ES-I3 (cell line): ENCODE results near the gene LTBP4.
"Not testable (repeated sequence)": the region's sequence is repeated elsewhere in the genome, so short reads cannot be mapped to it uniquely, and the experiment has no call there.

Experiments used
- H3K36me3 ChIP-seq: 2 replicates; pipeline ENCODE4 v1.6.1; 2013; ENCODE audit warnings: mild to moderate bottlenecking, low read length, control low read depth, moderate library complexity; ENCODE audit not compliant: insufficient read depth
- H3K4me1 ChIP-seq: 2 replicates; pipeline ENCODE4 v1.6.1; 2013; ENCODE audit warnings: mild to moderate bottlenecking, control low read depth, low read length; ENCODE audit not compliant: insufficient read depth
- H3K9ac ChIP-seq: 2 replicates; pipeline ENCODE4 v1.6.1; 2013; ENCODE audit warnings: low read depth, mild to moderate bottlenecking, low read length, moderate library complexity
- H3K9me3 ChIP-seq: 2 replicates; pipeline ENCODE4 v1.6.1; 2013; ENCODE audit warnings: mild to moderate bottlenecking, low read length, moderate library complexity; ENCODE audit not compliant: control insufficient read depth, insufficient read depth

LTBP4 gene

DNA sequence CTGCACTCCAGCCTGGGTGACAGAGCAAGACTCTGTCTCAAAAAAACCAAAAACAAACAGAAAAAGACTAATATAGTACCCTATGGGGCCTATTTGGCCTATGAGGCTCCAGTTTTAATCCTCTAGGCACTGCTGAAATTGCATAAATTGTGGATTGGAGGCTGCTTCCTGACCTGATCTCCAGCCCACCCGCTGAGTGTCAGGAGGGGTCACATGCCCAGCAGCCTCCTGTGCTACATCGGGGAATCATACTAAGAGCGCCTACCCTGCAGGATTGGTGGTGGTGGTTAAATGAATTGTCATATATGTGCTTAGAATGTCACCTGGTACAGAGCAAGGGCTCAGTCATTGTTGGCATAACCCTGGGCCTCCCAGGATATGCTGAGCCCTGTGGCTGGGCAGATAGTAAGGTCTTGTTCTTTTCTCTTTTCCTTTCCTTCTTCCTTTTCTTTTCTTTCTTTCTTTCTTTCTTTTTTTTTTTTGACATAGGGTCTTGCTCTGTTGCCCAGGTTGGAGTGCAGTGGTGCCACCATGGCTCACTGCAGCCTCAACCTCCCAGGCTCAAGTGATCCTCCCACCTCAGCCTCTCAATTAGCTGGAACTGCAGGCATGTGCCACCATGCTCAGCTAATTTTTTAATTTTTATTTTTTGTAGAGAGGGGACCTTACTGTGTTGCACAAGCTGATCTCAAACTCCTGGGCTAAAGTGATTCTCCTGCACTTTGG, 31.3 kb downstream of the LTBP4 start:
- Histone ChIP-seq H3K4me1 (peaks cover 16% of the 10 kb centered on the region), H3K9me3 (no peaks in the 10 kb centered on the region), H3K9ac (no peak overlapping the region), H3K36me3 (no peaks in the 10 kb centered on the region)

DNA sequence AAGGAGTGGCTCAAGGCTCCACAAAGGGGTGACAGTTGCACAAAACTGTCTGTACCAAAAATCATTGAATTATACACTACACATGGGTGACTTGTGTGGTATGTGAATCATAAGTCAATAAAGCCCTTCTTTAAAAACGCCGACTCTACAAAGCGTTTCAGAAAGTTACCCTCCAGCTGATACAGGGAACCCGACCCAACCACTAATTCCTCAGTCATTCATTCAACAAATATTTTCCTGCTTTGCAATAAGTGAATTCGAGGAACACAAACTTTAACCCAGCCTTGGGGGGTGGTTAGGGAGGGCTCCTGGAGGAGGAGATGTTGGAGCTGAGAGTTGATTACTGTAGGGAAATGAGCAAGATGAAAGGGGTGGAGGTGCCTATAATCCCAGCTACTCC, 32.0 kb downstream of the LTBP4 start:
- Histone ChIP-seq H3K9me3 (no peaks in the 10 kb centered on the region), H3K9ac (no peak overlapping the region), H3K4me1 (peaks cover 16% of the 10 kb centered on the region), H3K36me3 (no peaks in the 10 kb centered on the region)

DNA sequence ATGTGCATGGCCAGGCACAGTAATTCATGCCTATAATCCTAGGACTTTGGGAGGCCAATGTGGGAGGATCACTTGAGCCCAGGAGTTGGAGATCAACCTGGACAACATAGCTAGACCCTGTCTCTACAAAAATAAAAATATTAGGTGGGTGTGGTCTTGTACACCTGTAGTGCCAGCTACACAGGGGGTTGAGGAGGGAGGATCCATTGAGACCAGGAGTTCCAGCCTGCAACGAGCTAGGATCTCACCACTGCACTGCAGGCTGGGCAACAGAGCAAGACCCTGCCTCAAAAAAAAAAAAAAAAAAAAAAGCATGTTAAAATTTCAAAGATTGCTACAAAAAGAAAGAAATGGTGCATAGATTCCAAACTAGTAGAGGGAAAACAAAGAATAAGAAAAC, 37.2 kb downstream of the LTBP4 start:
- Histone ChIP-seq H3K4me1 (peaks cover 13% of the 10 kb centered on the region), H3K9me3 (no peaks in the 10 kb centered on the region), H3K36me3 (no peaks in the 10 kb centered on the region), H3K9ac (no peak overlapping the region)

DNA sequence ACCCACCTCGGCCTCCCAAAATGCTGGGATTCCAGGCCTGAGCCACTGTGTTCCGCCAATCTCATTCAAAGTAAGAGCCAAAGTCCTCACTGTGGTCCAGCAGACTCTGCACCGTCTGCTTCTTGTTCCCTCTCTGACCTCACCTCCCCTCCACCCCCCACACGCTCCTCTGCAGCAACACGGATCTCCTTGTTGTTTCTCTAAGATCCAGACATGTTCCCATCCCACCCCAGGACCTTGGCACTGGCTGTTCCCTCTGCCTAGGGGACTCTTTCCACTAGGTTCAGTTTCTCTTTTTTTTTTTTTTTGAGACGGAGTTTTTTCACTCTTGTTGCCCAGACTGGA, 38.4 kb downstream of the LTBP4 start:
- Histone ChIP-seq H3K9ac (no peak overlapping the region), H3K4me1 (peaks cover 5% of the 10 kb centered on the region; the same call in 1 of the 2 replicates), H3K36me3 (no peaks in the 10 kb centered on the region), H3K9me3 (no peaks in the 10 kb centered on the region)

- no peak overlapping the region for H3K9ac ChIP-seq
These were observed 39.6 kb downstream of the LTBP4 start for GRCh38 chr19:40640744-40641143.

DNA sequence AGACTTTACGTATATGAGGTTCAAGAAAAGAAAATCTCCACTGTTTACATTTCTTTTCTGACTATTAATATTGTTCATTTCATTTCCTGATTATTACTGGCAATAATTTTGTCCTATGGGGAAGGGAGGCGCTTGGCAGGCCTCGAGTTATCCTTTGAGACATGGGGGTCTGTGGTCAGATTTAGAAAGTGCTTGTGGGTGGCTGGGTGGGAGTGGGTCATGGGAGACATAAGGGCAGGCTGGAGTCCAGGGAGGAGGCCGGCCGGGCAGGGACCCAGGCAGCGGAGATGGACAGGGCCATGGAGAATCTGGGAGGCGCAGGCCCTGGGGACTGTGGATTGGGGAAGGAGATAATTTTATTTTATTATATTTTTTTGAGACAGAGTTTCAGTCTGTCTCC, 40.1 kb downstream of the LTBP4 start:
- Histone ChIP-seq H3K9me3 (no peaks in the 10 kb centered on the region), H3K9ac (no peak overlapping the region), H3K4me1 (peaks cover 5% of the 10 kb centered on the region; the same call in 1 of the 2 replicates), H3K36me3 (no peaks in the 10 kb centered on the region)

More at GRCh38 chr19:40640744-40641143, 39.6 kb downstream of the LTBP4 start:
- Histone ChIP-seq H3K36me3 (no peaks in the 10 kb centered on the region), H3K4me1 (peaks cover 5% of the 10 kb centered on the region; the same call in 1 of the 2 replicates), H3K9me3 (no peaks in the 10 kb centered on the region)

DNA sequence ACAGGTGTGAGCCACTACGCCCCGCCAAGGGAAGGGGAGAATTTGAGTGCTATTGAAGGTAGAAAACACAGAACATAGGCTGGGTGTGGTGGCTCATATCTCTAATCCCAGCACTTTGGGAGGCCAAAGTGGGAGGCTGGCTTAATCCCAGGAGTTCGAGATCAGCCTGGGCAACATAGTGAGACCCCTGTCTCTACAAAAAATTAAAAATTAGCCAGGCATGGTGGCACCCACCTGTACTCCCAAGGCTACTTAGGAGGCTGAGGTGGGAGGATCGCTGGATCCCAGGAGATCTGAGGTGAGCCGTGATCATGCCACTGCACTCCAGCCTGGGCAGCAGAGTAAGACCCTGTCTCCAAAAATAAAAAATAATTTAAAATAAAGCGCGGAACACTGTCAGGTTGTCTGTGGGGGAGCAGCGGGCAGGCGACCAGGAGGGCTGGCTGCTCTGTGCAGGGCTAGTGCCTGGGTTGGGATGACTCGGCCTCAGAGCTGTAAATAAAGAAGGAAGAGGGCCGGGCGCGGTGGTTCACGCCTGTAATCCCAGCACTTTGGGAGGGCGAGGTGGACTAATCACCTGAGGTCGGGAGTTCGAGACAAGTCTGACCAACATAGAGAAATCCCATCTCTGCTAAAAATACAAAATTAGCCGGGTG, 41.0 kb downstream of the LTBP4 start:
- Histone ChIP-seq H3K4me1 (peaks cover 5% of the 10 kb centered on the region; the same call in 1 of the 2 replicates), H3K9ac (no peak overlapping the region), H3K36me3 (no peaks in the 10 kb centered on the region), H3K9me3 (no peaks in the 10 kb centered on the region)

DNA sequence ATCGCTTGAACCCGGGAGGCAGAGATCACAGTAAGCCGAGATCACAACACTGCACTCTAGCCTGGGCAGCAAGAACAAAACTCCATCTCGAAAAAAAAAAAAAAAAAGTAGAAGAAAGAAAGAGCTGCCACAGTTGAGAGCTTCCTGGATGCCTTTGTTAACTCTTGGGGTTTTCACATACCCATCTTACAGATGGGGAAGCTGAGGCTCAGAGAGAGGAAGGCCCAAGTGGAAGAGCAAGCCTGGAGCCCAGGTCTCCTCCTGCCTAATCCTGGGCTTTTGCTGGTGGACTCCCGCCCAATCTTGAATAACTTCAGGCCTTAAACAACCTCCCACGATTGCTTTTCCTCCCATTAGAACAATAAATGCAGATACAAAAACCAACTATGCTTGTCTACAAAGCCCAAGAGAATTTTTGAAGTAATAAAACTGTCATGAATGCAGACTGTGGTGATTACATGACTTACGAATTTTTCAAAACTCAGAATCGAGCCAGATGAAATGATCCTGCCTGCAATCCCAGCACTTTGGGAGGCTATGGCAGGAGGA, 41.7 kb downstream of the LTBP4 start:
- Histone ChIP-seq H3K9ac (no peak overlapping the region), H3K36me3 (no peaks in the 10 kb centered on the region), H3K9me3 (no peaks in the 10 kb centered on the region), H3K4me1 (peaks cover 5% of the 10 kb centered on the region; the same call in 1 of the 2 replicates)

- no peaks in the 10 kb centered on the region for H3K36me3 ChIP-seq
- no peaks in the 10 kb centered on the region for H3K9me3 ChIP-seq
- H3K9ac ChIP-seq, result no peak overlapping the region
- no peaks in the 10 kb centered on the region for H3K4me1 ChIP-seq
These were observed 45.6 kb downstream of the LTBP4 start for GRCh38 chr19:40646743-40647254.

GRCh38 chr19:40649903-40650675, 48.9 kb downstream of the LTBP4 start:
- H3K9me3 ChIP-seq, H3K9ac ChIP-seq, H3K4me1 ChIP-seq, H3K36me3 ChIP-seq: not testable (repeated sequence)

GRCh38 chr19:40650749-40651305, 49.7 kb downstream of the LTBP4 start:
- Histone ChIP-seq H3K36me3 (no peaks in the 10 kb centered on the region), H3K9ac (no peak overlapping the region), H3K4me1 (no peaks in the 10 kb centered on the region), H3K9me3 (no peaks in the 10 kb centered on the region)

GRCh38 chr19:40652303-40652702, 51.1 kb downstream of the LTBP4 start:
- not testable (repeated sequence) for H3K36me3 ChIP-seq, H3K4me1 ChIP-seq, H3K9ac ChIP-seq, H3K9me3 ChIP-seq

GRCh38 chr19:40655684-40656083, 54.5 kb downstream of the LTBP4 start:
- H3K36me3 ChIP-seq, H3K9me3 ChIP-seq, H3K4me1 ChIP-seq, H3K9ac ChIP-seq: not testable (repeated sequence)

DNA sequence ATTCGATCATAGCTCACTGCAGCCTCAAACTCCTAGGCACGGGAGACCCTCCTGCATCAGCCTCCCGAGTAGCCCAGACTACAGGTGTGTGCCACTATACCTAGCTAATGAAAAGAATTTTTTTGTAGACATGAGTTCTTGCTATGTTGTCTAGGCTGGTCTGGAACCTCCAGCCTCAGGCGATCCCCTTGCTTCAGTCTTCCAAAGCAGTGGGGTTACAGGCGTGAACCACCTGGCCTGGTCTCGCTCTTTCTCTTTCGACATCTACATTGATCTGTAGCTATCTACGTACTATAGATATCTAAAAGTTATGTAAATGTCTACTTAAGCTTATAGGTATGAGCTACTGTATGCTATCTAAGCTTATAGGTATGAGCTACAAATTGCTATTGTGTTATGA, 56.9 kb downstream of the LTBP4 start:
- H3K9me3 ChIP-seq, result no peaks in the 10 kb centered on the region
- no peaks in the 10 kb centered on the region for H3K4me1 ChIP-seq
- H3K36me3 ChIP-seq, result no peaks in the 10 kb centered on the region
- H3K9ac ChIP-seq, result no peak overlapping the region
